GM12875 (cell line): ENCODE data around the gene PDGFC.

Experiments used
- H3K4me3 ChIP-seq: one replicate; pipeline ENCODE4 v1.5.1; 2011; ENCODE audit warnings: low read depth, low read length, control low read depth
- TF ChIP-seq, protein P1 (sequence below): IDR thresholded peaks from 2 replicates; pipeline ENCODE4 v1.5.1; 2011; ENCODE audit warnings: low read depth, mild to moderate bottlenecking, control low read depth, inconsistent platforms, low read length, moderate library complexity, borderline replicate concordance; ENCODE audit not compliant: insufficient read depth

Gene PDGFC

DNA sequence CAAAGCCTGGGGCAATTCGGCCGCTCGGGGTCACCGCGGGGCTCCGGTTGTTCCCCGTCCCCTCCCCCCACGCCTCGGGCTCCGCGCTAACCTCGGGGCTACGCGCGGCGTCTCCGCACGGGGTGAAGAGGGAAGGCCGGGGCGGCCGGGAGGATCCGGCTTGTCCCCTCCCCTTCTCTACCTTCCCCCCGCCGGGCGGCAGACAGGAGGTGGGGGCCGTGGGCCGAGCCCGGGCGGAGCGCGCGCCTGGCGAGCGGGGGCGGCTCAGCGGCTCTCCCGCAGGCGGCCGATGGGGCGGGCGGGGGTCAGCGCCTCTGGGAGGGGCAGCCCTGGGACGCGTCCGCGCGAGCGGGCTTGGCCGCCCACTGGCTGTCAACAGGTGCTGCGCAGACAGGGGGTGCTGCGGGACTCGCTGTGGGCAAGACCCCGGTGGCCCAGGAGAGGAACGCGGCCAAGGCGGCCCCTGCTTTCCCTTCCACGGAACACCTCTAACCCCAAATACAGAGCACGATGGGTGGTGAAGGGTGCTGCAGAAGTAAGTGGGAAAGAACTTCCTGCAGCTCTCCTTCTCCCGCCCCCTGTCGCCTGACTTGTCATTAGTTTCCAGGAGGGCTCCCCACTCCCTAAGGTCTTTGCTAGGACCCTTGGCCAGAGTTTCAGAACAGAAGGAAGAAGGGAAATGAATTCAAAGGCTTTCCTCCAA is at the start of gene PDGFC:
TSS of gene PDGFC (minus strand) at position 124 of the 703 bp plus-strand sequence. CDS start 896 bp downstream, outside the sequence.
- TF ChIP-seq, protein P1, sequence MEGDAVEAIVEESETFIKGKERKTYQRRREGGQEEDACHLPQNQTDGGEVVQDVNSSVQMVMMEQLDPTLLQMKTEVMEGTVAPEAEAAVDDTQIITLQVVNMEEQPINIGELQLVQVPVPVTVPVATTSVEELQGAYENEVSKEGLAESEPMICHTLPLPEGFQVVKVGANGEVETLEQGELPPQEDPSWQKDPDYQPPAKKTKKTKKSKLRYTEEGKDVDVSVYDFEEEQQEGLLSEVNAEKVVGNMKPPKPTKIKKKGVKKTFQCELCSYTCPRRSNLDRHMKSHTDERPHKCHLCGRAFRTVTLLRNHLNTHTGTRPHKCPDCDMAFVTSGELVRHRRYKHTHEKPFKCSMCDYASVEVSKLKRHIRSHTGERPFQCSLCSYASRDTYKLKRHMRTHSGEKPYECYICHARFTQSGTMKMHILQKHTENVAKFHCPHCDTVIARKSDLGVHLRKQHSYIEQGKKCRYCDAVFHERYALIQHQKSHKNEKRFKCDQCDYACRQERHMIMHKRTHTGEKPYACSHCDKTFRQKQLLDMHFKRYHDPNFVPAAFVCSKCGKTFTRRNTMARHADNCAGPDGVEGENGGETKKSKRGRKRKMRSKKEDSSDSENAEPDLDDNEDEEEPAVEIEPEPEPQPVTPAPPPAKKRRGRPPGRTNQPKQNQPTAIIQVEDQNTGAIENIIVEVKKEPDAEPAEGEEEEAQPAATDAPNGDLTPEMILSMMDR: no peak
- no peak within 1 kb of the TSS for H3K4me3 ChIP-seq

DNA sequence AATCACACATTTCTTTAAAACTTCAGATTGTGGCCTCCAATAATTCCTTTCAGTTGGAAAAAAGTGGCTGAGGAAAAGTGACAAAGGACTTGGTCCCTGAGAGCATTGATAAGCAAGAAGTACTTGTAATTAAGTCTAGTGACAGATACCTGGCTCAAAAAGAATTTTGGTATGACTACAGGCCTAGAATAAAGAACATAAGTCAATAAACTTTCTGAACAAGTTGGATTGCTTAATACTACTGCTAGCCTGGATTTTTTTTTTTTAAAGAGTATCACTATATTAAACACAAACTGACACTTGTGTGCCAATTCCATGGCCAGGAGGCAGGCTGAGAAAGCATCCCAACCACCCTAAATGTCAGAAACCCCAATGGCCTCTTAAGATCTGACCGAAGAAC is 49.3 kb upstream of the PDGFC start:
- no peak overlapping the region for H3K4me3 ChIP-seq

DNA sequence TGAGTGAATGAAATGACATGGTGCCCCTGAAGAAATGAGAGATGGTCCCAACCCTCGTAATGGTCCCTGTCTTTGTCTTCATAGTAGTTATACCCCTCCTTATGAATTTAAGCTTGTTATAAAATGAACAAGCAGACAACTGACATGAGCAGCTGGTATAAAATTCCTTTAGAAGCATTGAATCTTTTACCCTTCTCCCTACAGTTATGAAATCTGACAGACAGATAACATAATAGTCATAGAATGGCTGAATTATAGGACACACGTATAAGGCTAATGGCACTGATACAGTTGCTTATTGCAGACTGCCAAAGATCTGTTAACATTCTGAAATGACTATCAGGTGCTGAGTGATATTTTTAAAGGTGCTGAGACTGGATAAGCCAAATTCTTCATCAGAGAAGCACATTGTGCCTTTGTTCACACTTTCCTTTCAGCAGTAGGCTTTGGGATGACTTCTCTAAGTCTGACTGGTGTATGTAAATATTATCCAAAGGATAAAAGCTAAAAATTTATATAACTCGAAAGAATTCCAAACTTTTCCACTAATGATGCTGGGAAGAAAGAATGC is 47.4 kb upstream of the PDGFC start:
- no peak overlapping the region for H3K4me3 ChIP-seq
- TF ChIP-seq, protein P1: no peak

More for the DNA sequence above, 49.3 kb upstream of the PDGFC start:
- TF ChIP-seq, protein P1: no peak

DNA sequence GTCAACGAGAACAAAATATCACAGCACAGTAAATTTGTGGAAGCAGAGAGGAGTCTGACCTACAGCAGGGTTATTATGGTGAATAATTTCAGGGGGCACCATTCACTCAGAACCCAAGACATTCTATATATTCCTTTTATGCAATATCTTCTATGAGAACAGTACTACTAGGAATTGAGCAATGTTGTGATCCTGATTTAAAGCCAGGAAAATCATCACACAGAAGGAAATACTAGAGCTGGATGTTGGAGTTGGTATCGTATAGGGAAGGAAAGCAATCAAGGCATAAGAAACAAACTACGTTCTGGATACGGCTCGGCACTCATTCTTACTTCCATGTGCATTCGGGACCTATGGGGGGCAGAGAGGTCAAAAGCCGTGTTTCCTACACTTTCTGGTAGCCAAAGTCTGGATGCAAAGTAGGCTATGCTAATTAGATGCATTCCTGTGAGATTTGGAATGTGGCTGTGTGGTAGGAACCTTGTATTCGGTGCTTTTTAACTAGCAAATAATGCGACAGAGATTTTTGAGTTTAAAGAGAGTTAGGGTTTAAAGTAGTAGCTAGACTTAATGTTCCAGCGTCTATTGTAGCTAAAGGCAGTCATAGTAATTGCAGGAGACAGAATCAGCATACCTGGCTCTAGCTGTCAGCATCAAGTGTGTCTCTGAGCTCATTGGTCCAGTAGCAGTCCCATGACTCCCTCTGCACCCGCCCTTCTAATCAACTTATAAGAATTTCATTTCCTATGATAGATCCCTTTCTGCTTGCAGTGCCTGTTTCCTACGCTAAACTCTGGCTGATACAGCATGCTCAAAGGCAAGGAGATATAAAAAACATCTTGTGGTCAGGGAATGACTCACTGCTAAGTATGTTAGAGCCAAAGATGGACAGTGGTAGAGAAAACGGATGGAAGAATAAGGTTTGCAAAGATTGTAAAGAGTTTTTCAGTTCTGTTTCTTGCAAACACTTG is 43.3 kb upstream of the PDGFC start:
- TF ChIP-seq, protein P1: no peak
- no peak overlapping the region for H3K4me3 ChIP-seq

GRCh38 chr4:157013656-157014055 is 42.1 kb upstream of the PDGFC start:
- TF ChIP-seq, protein P1: no peak
- no peak overlapping the region for H3K4me3 ChIP-seq

- TF ChIP-seq, protein P1: no peak
- H3K4me3 ChIP-seq: no peak overlapping the region
Measured at GRCh38 chr4:157012781-157013180, 41.2 kb upstream of the PDGFC start.

GRCh38 chr4:157012296-157012695 is 40.7 kb upstream of the PDGFC start:
- no peak overlapping the region for H3K4me3 ChIP-seq
- TF ChIP-seq, protein P1: no peak
